SK-N-MC (cell line): ENCODE data around the gene CCR5AS.
"Not testable (repeated sequence)": the region's sequence is repeated elsewhere in the genome, so short reads cannot be mapped to it uniquely, and the experiment has no call there.

Experiments
- EZH2 ChIP-seq: fragments of 200-600 bp; sonication (generic); IDR thresholded peaks from one replicate; pipeline ENCODE4 v1.6.1; 2017; ENCODE audit warnings: antibody characterized with exemption
- FOXP2 ChIP-seq: optimal IDR thresholded peaks from 2 replicates; pipeline ENCODE3; 2011; ENCODE audit warnings: mild to moderate bottlenecking, moderate library complexity; ENCODE audit not compliant: insufficient read depth; ENCODE audit errors: extremely low read length, control extremely low read depth
- POLR2AphosphoS5 ChIP-seq: IDR thresholded peaks from 2 replicates; pipeline ENCODE4 v1.6.1; 2012; ENCODE audit warnings: mild to moderate bottlenecking, low read depth, low read length, borderline replicate concordance

DNA sequence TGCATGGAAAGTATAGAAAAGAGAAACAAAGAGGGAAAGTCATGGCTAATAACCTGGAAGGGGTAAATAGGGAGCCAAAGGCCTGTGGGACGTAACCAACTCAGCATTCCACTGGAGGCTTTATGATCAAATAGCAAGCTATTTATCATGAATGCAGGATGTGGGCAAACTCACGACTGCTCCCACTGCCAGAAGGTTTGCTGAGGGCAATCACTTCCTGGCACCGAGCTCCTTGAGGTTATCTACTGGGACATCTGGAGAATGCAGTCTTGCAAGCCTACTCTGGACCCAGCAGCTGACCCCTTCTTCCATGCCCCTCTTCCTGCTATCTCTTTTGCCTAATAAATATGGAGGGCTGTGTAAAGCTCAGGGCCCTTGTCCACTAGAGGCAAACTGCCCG, 19.6 kb upstream of the CCR5AS start:
- not testable (repeated sequence) for TF ChIP-seq EZH2, POLR2AphosphoS5, FOXP2
